GM08714 (cell line): ENCODE measurements around the gene SPOCK1.
"Not testable (repeated sequence)": the region's sequence is repeated elsewhere in the genome, so short reads cannot be mapped to it uniquely, and the experiment has no call there.

Experiments
- H3K4me3 ChIP-seq: fragments of 200-500 bp; sonication (Bioruptor generic); 2 replicates; pipeline ENCODE4 v1.5.1; 2014; ENCODE audit warnings: mild to moderate bottlenecking, low read length, inconsistent platforms
- ZNF274 ChIP-seq: IDR thresholded peaks from 2 replicates; pipeline ENCODE4 v1.6.1; 2012; ENCODE audit warnings: mild to moderate bottlenecking, low read depth, low read length

Gene SPOCK1

GRCh38 chr5:137501846-137502406 lies 2.8 kb upstream of the SPOCK1 start:
- no peak overlapping the region for H3K4me3 ChIP-seq
- TF ChIP-seq ZNF274: no peak

- no peak for TF ChIP-seq ZNF274
- H3K4me3 ChIP-seq: no peak overlapping the region
Observed at GRCh38 chr5:137501226-137501625, 2.1 kb upstream of the SPOCK1 start.

- H3K4me3 ChIP-seq: no peak overlapping the region
- TF ChIP-seq ZNF274: no peak
Observed at GRCh38 chr5:137500615-137501225, 1.6 kb upstream of the SPOCK1 start.

GRCh38 chr5:137499506-137499847 lies 351 bp upstream of the SPOCK1 start:
- not testable (repeated sequence) for H3K4me3 ChIP-seq

GRCh38 chr5:137498301-137498735 lies 808 bp downstream of the SPOCK1 start:
- TF ChIP-seq ZNF274: no peak
- H3K4me3 ChIP-seq: no peak overlapping the region

GRCh38 chr5:137497396-137498290 lies 1.5 kb downstream of the SPOCK1 start:
- no peak overlapping the region for H3K4me3 ChIP-seq
- no peak for TF ChIP-seq ZNF274

- H3K4me3 ChIP-seq: no peak overlapping the region
- no peak for TF ChIP-seq ZNF274
Observed at GRCh38 chr5:137496919-137497318, 2.2 kb downstream of the SPOCK1 start.

- no peak for TF ChIP-seq ZNF274
Observed at GRCh38 chr5:137492331-137492730, 6.8 kb downstream of the SPOCK1 start.

GRCh38 chr5:137491121-137491520 lies 8.0 kb downstream of the SPOCK1 start:
- no peak overlapping the region for H3K4me3 ChIP-seq
- TF ChIP-seq ZNF274: no peak

More at GRCh38 chr5:137492331-137492730, 6.8 kb downstream of the SPOCK1 start:
- H3K4me3 ChIP-seq: no peak overlapping the region

GRCh38 chr5:137490591-137490990 lies 8.5 kb downstream of the SPOCK1 start:
- H3K4me3 ChIP-seq: no peak overlapping the region
- no peak for TF ChIP-seq ZNF274

- TF ChIP-seq ZNF274: no peak
- no peak overlapping the region for H3K4me3 ChIP-seq
Observed at GRCh38 chr5:137488974-137489373, 10.2 kb downstream of the SPOCK1 start.

GRCh38 chr5:137488516-137488915 lies 10.6 kb downstream of the SPOCK1 start:
- no peak overlapping the region for H3K4me3 ChIP-seq
- TF ChIP-seq ZNF274: no peak

GRCh38 chr5:137487600-137487999 lies 11.5 kb downstream of the SPOCK1 start:
- no peak for TF ChIP-seq ZNF274
- H3K4me3 ChIP-seq: no peak overlapping the region

- no peak overlapping the region for H3K4me3 ChIP-seq
- TF ChIP-seq ZNF274: no peak
Observed at GRCh38 chr5:137486707-137487106, 12.4 kb downstream of the SPOCK1 start.

GRCh38 chr5:137481596-137481995 lies 17.5 kb downstream of the SPOCK1 start:
- no peak overlapping the region for H3K4me3 ChIP-seq
- no peak for TF ChIP-seq ZNF274
